ENCODE results near the gene GULP1.

The GULP1 gene

DNA sequence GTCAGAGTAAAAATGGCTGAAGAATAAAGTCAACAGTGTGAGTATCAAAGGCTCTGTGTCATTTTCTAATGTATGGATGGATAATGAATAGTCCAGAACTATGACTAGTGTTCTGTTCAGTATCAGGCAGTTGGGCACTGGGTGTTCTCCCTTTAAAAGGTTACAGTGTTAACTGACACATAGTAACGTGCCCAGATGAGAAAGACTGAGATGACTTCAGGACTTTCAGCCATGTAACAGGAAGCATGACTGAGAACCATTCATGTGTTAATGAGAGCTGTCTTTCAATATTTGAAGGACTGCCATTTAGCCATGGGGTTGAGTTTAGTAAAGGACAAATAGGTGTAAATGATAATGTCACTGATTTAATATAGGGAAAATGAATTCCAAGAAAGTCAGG is 187.1 kb downstream of the GULP1 start:
- Mint-ChIP-seq H3K27ac (peak overlapping the region in 1 of 3 experiments; percentile 32), H3K27me3 (ENCODE audit: low read depth) (no peaks in the 10 kb centered on the region), H3K9me3 (no peaks in the 10 kb centered on the region), H3K36me3 (ENCODE audit: low read depth) (no peaks in the 10 kb centered on the region), H3K4me3 (no peak overlapping the region), H3K4me1 (peaks cover 7% of the 10 kb centered on the region)
- TF ChIP-seq, protein P1, sequence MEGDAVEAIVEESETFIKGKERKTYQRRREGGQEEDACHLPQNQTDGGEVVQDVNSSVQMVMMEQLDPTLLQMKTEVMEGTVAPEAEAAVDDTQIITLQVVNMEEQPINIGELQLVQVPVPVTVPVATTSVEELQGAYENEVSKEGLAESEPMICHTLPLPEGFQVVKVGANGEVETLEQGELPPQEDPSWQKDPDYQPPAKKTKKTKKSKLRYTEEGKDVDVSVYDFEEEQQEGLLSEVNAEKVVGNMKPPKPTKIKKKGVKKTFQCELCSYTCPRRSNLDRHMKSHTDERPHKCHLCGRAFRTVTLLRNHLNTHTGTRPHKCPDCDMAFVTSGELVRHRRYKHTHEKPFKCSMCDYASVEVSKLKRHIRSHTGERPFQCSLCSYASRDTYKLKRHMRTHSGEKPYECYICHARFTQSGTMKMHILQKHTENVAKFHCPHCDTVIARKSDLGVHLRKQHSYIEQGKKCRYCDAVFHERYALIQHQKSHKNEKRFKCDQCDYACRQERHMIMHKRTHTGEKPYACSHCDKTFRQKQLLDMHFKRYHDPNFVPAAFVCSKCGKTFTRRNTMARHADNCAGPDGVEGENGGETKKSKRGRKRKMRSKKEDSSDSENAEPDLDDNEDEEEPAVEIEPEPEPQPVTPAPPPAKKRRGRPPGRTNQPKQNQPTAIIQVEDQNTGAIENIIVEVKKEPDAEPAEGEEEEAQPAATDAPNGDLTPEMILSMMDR (IDR thresholded peaks at IDR 0.05; ENCODE audit: unreplicated experiment in 3 of 3), result no peak

DNA sequence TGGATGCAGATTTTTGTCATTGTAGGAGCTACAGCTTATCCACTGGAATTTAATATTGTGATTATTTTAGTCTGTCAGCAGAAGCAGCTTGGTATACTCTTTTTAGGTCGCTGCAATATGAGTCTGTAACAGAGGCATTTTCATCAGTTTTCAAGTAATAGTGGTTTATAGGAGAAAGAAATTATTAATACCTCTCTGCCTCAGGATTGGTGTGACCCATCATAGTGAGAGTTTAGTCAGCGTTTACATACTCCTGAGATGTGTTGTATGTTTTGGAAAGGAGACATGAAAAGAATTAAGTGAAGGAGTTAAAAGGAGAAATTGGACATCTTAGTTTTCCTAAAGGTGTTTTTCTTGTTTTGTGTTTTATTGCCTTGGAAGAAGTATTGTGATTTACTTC is 189.8 kb downstream of the GULP1 start:
- Mint-ChIP-seq H3K27ac (no peak overlapping the region), H3K4me3 (no peak overlapping the region), H3K36me3 (ENCODE audit: low read depth) (no peaks in the 10 kb centered on the region), H3K4me1 (no peaks in the 10 kb centered on the region), H3K9me3 (no peaks in the 10 kb centered on the region), H3K27me3 (ENCODE audit: low read depth) (no peaks in the 10 kb centered on the region)
- TF ChIP-seq, protein P1 (IDR thresholded peaks at IDR 0.05; ENCODE audit: unreplicated experiment in 3 of 3), result no peak

DNA sequence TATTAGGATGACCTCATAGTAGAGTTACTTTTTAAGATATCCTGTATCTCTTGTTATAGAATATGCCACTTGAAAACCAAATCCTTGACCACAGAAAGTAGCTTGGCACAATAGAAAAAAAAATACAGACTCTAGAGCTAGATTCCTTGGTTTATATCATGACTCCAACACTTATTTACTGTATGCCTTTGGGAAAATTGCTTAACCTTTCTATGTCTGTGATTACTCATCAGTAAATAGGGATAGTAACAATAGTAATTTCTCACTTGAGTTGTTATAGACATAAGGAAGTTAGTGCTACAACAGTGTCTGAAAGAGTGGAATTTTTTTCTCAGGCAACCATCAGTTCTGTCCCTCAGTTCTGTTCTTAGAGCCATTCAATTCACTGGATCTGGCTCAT is 193.8 kb downstream of the GULP1 start:
- no peaks in the 10 kb centered on the region for H3K36me3 Mint-ChIP-seq (ENCODE audit: low read depth)

DNA sequence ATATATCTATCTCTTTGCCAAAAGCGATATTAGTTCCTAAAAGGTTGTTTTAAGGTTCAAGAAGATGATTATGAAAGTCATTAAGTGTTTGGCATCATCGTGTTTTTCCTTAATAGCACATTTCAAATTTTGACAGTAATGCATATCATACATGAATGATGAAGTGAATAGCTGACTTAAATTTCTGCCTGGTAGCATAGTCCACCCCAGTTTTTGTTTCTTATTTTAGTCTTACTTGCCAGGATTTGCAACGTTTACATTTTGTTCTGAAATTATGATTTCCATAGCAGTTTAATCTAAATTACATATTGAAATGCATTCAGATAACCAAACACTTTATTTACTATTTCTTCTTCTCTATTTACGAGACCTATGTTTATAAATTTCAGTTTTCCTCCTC is 201.1 kb downstream of the GULP1 start:
- Mint-ChIP-seq H3K9me3 (no peaks in the 10 kb centered on the region), H3K27ac (no peak overlapping the region), H3K27me3 (ENCODE audit: low read depth) (no peaks in the 10 kb centered on the region), H3K4me1 (no peaks in the 10 kb centered on the region), H3K4me3 (no peak overlapping the region), H3K36me3 (ENCODE audit: low read depth) (no peaks in the 10 kb centered on the region)
- TF ChIP-seq, protein P1 (IDR thresholded peaks at IDR 0.05; ENCODE audit: unreplicated experiment in 3 of 3), result no peak

More for the DNA sequence above, 193.8 kb downstream of the GULP1 start:
- Mint-ChIP-seq H3K27me3 (ENCODE audit: low read depth) (no peaks in the 10 kb centered on the region), H3K4me1 (no peaks in the 10 kb centered on the region), H3K27ac (no peak overlapping the region), H3K4me3 (no peak overlapping the region), H3K9me3 (no peaks in the 10 kb centered on the region)
- TF ChIP-seq, protein P1 (IDR thresholded peaks at IDR 0.05; ENCODE audit: unreplicated experiment in 3 of 3), result no peak

DNA sequence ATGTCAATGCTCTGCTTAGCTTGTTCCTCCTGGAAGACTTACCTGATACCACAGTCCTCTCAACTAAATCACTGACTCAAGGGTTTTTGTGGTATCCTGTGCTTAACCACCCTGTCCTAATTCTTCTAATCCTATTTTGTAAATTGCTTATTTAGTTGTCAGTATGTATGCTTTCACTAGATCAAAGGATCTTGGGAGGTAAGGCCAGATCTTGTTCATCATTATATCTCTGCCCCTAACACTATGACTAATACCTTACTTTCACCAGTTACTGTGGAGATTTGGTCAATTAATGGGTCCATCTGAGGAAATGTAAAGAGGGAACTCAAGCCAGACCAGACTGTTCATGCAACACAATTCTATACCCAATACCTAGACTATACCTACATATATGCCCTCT is 203.2 kb downstream of the GULP1 start:
- no peak overlapping the region for H3K27ac Mint-ChIP-seq
- H3K36me3 Mint-ChIP-seq (ENCODE audit: low read depth), result no peaks in the 10 kb centered on the region
- no peaks in the 10 kb centered on the region for H3K4me1 Mint-ChIP-seq
- H3K4me3 Mint-ChIP-seq, result no peak overlapping the region
- no peaks in the 10 kb centered on the region for H3K27me3 Mint-ChIP-seq (ENCODE audit: low read depth)
- no peaks in the 10 kb centered on the region for H3K9me3 Mint-ChIP-seq
- TF ChIP-seq, protein P1 (IDR thresholded peaks at IDR 0.05; ENCODE audit: unreplicated experiment in 3 of 3), result no peak

DNA sequence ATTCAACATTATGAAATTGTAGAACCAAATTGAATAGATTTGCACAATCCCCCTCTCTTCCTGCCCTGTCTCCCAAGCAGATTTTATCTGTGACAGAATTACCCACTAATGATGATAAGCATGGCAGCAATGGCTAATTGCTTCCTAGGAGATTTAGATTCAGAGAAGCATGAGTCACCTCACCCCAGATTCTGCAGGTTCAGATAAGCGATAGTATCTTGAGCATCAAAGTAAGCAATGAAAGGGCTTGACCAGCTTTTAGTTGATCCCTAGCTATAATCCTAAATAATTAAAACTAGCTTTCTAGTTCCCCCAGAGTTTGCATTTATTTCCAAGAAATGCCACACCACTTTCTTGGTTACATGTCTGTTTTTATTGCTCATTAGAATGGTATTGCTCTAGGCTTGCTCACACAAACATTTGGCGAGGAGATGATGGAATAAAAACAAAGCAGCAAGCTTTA is 204.3 kb downstream of the GULP1 start:
- H3K4me1 Mint-ChIP-seq, result no peaks in the 10 kb centered on the region
- no peaks in the 10 kb centered on the region for H3K36me3 Mint-ChIP-seq (ENCODE audit: low read depth)
- no peaks in the 10 kb centered on the region for H3K9me3 Mint-ChIP-seq
- H3K4me3 Mint-ChIP-seq, result no peak overlapping the region
- H3K27me3 Mint-ChIP-seq (ENCODE audit: low read depth), result no peaks in the 10 kb centered on the region
- H3K27ac Mint-ChIP-seq, result no peak overlapping the region
- TF ChIP-seq, protein P1 (IDR thresholded peaks at IDR 0.05; ENCODE audit: unreplicated experiment in 3 of 3), result no peak

Measured in nephron (organoid).